Stimulated activated CD8-positive, alpha-beta memory T cell treated with anti-CD3 and anti-CD28 coated beads, Interleukin-7, amount 100 ng/mL, for 4 hours (primary cell): ENCODE measurements around the gene TRIM43B.
A peak's percentile ranks its signal among the peaks of the same experiment; 100 is the strongest.
"Not testable (repeated sequence)": the region's sequence is repeated elsewhere in the genome, so short reads cannot be mapped to it uniquely, and the experiment has no call there.

Experiments
- DNase-seq, 2 donors: peaks; one replicate each; pipeline ENCODE4 v3.0.0-alpha.2; 2020; ENCODE audit warnings: low read depth in 2 of 2

Gene TRIM43B

GRCh38 chr2:95484654-95485053 lies at the start of gene TRIM43B:
TRIM43B (minus strand) TSS chr2:95484754; CDS start chr2:95482714, 2,040 bp downstream.
- not testable (repeated sequence) for DNase-seq

GRCh38 chr2:95531254-95531771 lies 46.8 kb upstream of the TRIM43B start:
- no peak for DNase-seq

- no peak for DNase-seq
Measured at GRCh38 chr2:95530734-95531133, 46.2 kb upstream of the TRIM43B start.

GRCh38 chr2:95526360-95527341 lies 42.1 kb upstream of the TRIM43B start:
- peak; percentile 21 to 45 for DNase-seq

GRCh38 chr2:95525294-95526035 lies 40.9 kb upstream of the TRIM43B start:
- DNase-seq: no peak

- DNase-seq: no peak
Measured at GRCh38 chr2:95524195-95524594, 39.6 kb upstream of the TRIM43B start.

GRCh38 chr2:95514718-95515117 lies 30.2 kb upstream of the TRIM43B start:
- DNase-seq: no peak

- DNase-seq: not testable (repeated sequence)
Measured at GRCh38 chr2:95514226-95514625, 29.7 kb upstream of the TRIM43B start.

GRCh38 chr2:95509408-95509807 lies 24.9 kb upstream of the TRIM43B start:
- DNase-seq: no peak

- DNase-seq: no peak
Measured at GRCh38 chr2:95505222-95505621, 20.7 kb upstream of the TRIM43B start.

- no peak for DNase-seq
Measured at GRCh38 chr2:95500854-95501253, 16.3 kb upstream of the TRIM43B start.

GRCh38 chr2:95492076-95492475 lies 7.5 kb upstream of the TRIM43B start:
- DNase-seq: not testable (repeated sequence)

- DNase-seq: not testable (repeated sequence)
Measured at GRCh38 chr2:95475025-95475424, 9.5 kb downstream of the TRIM43B start.

GRCh38 chr2:95467984-95468383 lies 16.6 kb downstream of the TRIM43B start:
- DNase-seq: not testable (repeated sequence)

- DNase-seq: not testable (repeated sequence)
Measured at GRCh38 chr2:95466572-95466971, 18.0 kb downstream of the TRIM43B start.

GRCh38 chr2:95463292-95463691 lies 21.3 kb downstream of the TRIM43B start:
- DNase-seq: not testable (repeated sequence)

GRCh38 chr2:95445317-95445716 lies 39.2 kb downstream of the TRIM43B start:
- DNase-seq: not testable (repeated sequence)

GRCh38 chr2:95442474-95443099 lies 42.0 kb downstream of the TRIM43B start:
- DNase-seq: not testable (repeated sequence)

GRCh38 chr2:95435872-95436209 lies 48.7 kb downstream of the TRIM43B start:
- DNase-seq: not testable (repeated sequence)

- DNase-seq: not testable (repeated sequence)
Measured at GRCh38 chr2:95435162-95435871, 49.2 kb downstream of the TRIM43B start.

- not testable (repeated sequence) for DNase-seq
Measured at GRCh38 chr2:95434507-95435076, 50.0 kb downstream of the TRIM43B start.
